SK-N-SH treated with all-trans-retinoic acid at 6 μM for 48 hours (cell line): Measurements from ENCODE around the gene CTXN1.

Experiments
- ATAC-seq: fragments of 200-7000 bp; cut with Tn5 transposase; 3 replicates; pipeline ENCODE4 v1.9.1; 2020; ENCODE audit warnings: mild to moderate bottlenecking, moderate library complexity
- ARNTL ChIP-seq: fragments of 450-650 bp; formaldehyde crosslinking; IDR thresholded peaks from 2 replicates; pipeline ENCODE4 v1.5.0; 2020; ENCODE audit warnings: low read depth, mild to moderate bottlenecking, moderate library complexity, borderline replicate concordance
- BACH2 ChIP-seq: fragments of 250-450 bp; sonication (Bioruptor Pico); IDR thresholded peaks from 2 replicates; pipeline ENCODE4 v1.9.0; 2021; ENCODE audit warnings: mild to moderate bottlenecking, borderline replicate concordance
- CREB5 ChIP-seq: fragments of 250-450 bp; sonication (Bioruptor Pico); IDR thresholded peaks from 2 replicates; pipeline ENCODE4 v1.5.1; 2020; ENCODE audit warnings: low read depth, mild to moderate bottlenecking, moderate library complexity
- CSDC2 ChIP-seq: fragments of 250-450 bp; sonication (Bioruptor Pico); IDR thresholded peaks from 2 replicates; pipeline ENCODE4 v1.5.0; 2020; ENCODE audit warnings: mild to moderate bottlenecking, moderate library complexity
- CSRNP3 ChIP-seq: fragments of 250-450 bp; sonication (Bioruptor Pico); IDR thresholded peaks from 2 replicates; pipeline ENCODE4 v1.5.1; 2021; ENCODE audit warnings: mild to moderate bottlenecking, moderate library complexity
- GLIS3 ChIP-seq: fragments of 250-450 bp; sonication (Bioruptor Pico); IDR thresholded peaks from 2 replicates; pipeline ENCODE4 v1.5.0; 2020; ENCODE audit warnings: mild to moderate bottlenecking, moderate library complexity
- ISL1 ChIP-seq: fragments of 250-450 bp; sonication (Bioruptor Pico); IDR thresholded peaks from 2 replicates; pipeline ENCODE4 v2.1.2; 2022; ENCODE audit warnings: mild to moderate bottlenecking, moderate library complexity
- OSR1 ChIP-seq: fragments of 250-450 bp; sonication (Bioruptor Pico); IDR thresholded peaks from 2 replicates; pipeline ENCODE4 v1.8.0; 2022; ENCODE audit warnings: moderate library complexity, mild to moderate bottlenecking, inconsistent platforms
- POU6F1 ChIP-seq: fragments of 250-450 bp; sonication (Bioruptor Pico); IDR thresholded peaks from 2 replicates; pipeline ENCODE4 v1.8.0; 2021; ENCODE audit warnings: low read depth, mild to moderate bottlenecking, moderate library complexity, borderline replicate concordance
- PPARA ChIP-seq: fragments of 250-450 bp; sonication (Bioruptor Pico); IDR thresholded peaks from 2 replicates; pipeline ENCODE4 v1.5.0; 2020; ENCODE audit warnings: mild to moderate bottlenecking, borderline replicate concordance
- SNAI2 ChIP-seq: fragments of 250-450 bp; sonication (Bioruptor Pico); IDR thresholded peaks from 2 replicates; pipeline ENCODE4 v1.5.0; 2020; ENCODE audit warnings: mild to moderate bottlenecking, moderate library complexity
- TCF4 ChIP-seq: fragments of 250-450 bp; sonication (Bioruptor Pico); IDR thresholded peaks from 2 replicates; pipeline ENCODE4 v1.8.0; 2021; ENCODE audit warnings: mild to moderate bottlenecking, moderate library complexity, borderline replicate concordance
- TOX ChIP-seq: fragments of 250-450 bp; sonication (Bioruptor Pico); IDR thresholded peaks from 2 replicates; pipeline ENCODE4 v1.8.0; 2021; ENCODE audit warnings: mild to moderate bottlenecking, moderate library complexity, borderline replicate concordance
- TSHZ2 ChIP-seq: fragments of 250-450 bp; sonication (Bioruptor Pico); IDR thresholded peaks from 2 replicates; pipeline ENCODE4 v1.5.0; 2020; ENCODE audit warnings: mild to moderate bottlenecking, moderate library complexity
- ZC3H10 ChIP-seq: fragments of 250-450 bp; sonication (Bioruptor Pico); IDR thresholded peaks from 2 replicates; pipeline ENCODE4 v1.5.1; 2021; ENCODE audit warnings: mild to moderate bottlenecking, moderate library complexity
- ZFP3 ChIP-seq: fragments of 250-450 bp; sonication (Bioruptor Pico); IDR thresholded peaks from 2 replicates; pipeline ENCODE4 v1.5.0; 2020; ENCODE audit warnings: mild to moderate bottlenecking, moderate library complexity
- ZFP30 ChIP-seq: fragments of 450-650 bp; formaldehyde crosslinking; IDR thresholded peaks from 2 replicates; pipeline ENCODE4 v1.5.0; 2022; ENCODE audit warnings: mild to moderate bottlenecking, moderate library complexity
- ZNF70 ChIP-seq: fragments of 450-650 bp; formaldehyde crosslinking; IDR thresholded peaks from 2 replicates; pipeline ENCODE4 v1.5.0; 2020; ENCODE audit warnings: mild to moderate bottlenecking, moderate library complexity
- ZNF8 ChIP-seq: fragments of 450-650 bp; formaldehyde crosslinking; IDR thresholded peaks from 2 replicates; pipeline ENCODE4 v1.5.0; 2020; ENCODE audit warnings: mild to moderate bottlenecking, moderate library complexity

The CTXN1 gene

GRCh38 chr19:7943444-7944176, 17.7 kb upstream of the CTXN1 start, which contains the start of gene TIMM44:
Gene TIMM44 (minus strand): TSS chr19:7943666. CDS start chr19:7943651, 15 bp downstream.
- TF ChIP-seq ARNTL (CRISPR knock-in tag) (no peak), ISL1 (no peak), CSDC2 (no peak), TSHZ2 (CRISPR knock-in tag) (no peak), BACH2 (no peak), POU6F1 (CRISPR knock-in tag) (no peak), ZC3H10 (CRISPR knock-in tag) (no peak), ZNF70 (CRISPR knock-in tag) (no peak), CSRNP3 (CRISPR knock-in tag) (no peak), SNAI2 (no peak), ZNF8 (CRISPR knock-in tag) (no peak), PPARA (CRISPR knock-in tag) (no peak), GLIS3 (CRISPR knock-in tag) (no peak), ZFP30 (no peak), CREB5 (CRISPR knock-in tag) (no peak), ZFP3 (no peak), TOX (CRISPR knock-in tag) (no peak)
- peak; percentile 99 for ATAC-seq

GRCh38 chr19:7942981-7943443, 17.1 kb upstream of the CTXN1 start:
- TF ChIP-seq TCF4 (CRISPR knock-in tag), result no peak
- TF ChIP-seq ZC3H10 (CRISPR knock-in tag), result no peak
- TF ChIP-seq CREB5 (CRISPR knock-in tag), result no peak
- TF ChIP-seq CSDC2, result no peak
- no peak for TF ChIP-seq ZFP3
- no peak for TF ChIP-seq OSR1 (CRISPR knock-in tag)
- no peak for TF ChIP-seq BACH2
- TF ChIP-seq, all 23 proteins: peak for 0
- no peak; the same call in 2 of the 3 replicates for ATAC-seq

GRCh38 chr19:7941895-7942596, 16.1 kb upstream of the CTXN1 start:
- no peak for ATAC-seq
- TF ChIP-seq ZNF70 (CRISPR knock-in tag) (no peak), SNAI2 (no peak), OSR1 (CRISPR knock-in tag) (no peak), TSHZ2 (CRISPR knock-in tag) (no peak), CSDC2 (no peak)
